C4-2B (cell line): ENCODE data around the gene GALNT10.

Source experiments
- H3K27ac ChIP-seq: fragments of 450-650 bp; 2 replicates; pipeline ENCODE4 v1.5.1; 2017
- ZFX ChIP-seq: fragments of 450-650 bp; IDR thresholded peaks from 2 replicates; pipeline ENCODE4 v1.6.1; 2017
- TF ChIP-seq, protein P1 (sequence below): fragments of 450-650 bp; conservative IDR thresholded peaks from 2 replicates; pipeline ENCODE4 v1.5.1; 2017; ENCODE audit warnings: mild to moderate bottlenecking

GALNT10 gene

DNA sequence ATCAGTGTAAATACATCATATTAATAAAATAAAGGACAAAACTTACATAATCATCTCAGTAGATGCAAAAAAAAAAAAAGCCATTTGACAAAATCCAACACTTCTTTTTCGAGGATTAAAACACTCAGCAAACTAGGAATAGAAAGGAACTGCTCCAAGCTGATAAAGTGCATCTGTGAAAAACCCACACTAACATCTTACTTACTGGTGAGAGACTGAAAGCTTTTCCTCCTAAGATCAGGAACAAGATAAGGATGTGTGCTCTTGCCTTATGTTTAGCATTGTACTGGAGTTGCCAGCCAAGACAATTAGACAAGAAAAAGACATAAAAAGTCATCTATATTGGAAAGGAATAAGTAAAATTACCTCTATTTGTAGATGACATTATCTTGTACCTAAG is 135.0 kb downstream of the GALNT10 start:
- H3K27ac ChIP-seq: no peak overlapping the region
- TF ChIP-seq ZFX: no peak
- TF ChIP-seq, protein P1, sequence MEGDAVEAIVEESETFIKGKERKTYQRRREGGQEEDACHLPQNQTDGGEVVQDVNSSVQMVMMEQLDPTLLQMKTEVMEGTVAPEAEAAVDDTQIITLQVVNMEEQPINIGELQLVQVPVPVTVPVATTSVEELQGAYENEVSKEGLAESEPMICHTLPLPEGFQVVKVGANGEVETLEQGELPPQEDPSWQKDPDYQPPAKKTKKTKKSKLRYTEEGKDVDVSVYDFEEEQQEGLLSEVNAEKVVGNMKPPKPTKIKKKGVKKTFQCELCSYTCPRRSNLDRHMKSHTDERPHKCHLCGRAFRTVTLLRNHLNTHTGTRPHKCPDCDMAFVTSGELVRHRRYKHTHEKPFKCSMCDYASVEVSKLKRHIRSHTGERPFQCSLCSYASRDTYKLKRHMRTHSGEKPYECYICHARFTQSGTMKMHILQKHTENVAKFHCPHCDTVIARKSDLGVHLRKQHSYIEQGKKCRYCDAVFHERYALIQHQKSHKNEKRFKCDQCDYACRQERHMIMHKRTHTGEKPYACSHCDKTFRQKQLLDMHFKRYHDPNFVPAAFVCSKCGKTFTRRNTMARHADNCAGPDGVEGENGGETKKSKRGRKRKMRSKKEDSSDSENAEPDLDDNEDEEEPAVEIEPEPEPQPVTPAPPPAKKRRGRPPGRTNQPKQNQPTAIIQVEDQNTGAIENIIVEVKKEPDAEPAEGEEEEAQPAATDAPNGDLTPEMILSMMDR: no peak

DNA sequence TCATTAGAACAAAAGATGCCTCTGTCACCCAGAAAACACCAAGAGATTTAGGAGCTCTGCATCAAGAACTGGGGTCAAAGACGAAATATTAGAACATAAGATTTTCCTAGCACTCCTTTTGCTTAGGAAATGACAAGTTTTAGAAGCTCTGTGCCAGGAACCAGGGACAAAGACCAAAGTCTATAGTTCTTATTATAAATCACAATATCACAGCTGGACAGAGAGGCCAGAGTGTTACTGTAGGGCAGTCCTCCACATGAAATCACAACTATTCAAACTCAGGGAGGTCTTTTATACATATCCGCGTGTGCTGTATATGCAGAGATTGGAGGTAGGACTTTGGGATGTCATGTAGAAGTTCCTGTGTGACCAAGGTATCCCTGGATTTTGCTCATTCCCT is 138.5 kb downstream of the GALNT10 start:
- H3K27ac ChIP-seq: 0 out of 2 replicates have a peak overlapping the region, but pooled peaks have one; percentile 11
- TF ChIP-seq, protein P1: no peak
- TF ChIP-seq ZFX: no peak

DNA sequence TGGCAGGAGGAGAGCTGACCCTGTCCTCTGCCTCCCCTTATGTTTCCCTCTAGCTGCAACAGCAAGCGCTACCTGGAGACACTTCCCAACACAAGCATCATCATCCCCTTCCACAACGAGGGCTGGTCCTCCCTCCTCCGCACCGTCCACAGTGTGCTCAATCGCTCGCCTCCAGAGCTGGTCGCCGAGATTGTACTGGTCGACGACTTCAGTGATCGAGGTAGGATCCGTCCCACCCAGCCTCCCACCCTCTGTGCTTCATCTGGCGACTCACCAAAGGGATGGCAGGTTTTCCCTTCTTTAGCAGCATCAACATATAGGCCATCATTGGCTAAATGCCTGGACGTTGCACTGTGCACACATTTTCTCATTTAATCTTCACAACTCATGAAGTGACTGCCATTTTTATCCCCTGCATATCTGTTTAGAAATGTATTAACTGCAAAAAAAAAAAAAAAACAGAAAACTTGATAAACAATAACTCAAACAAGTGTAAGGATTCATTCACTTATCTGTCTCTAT is 139.0 kb downstream of the GALNT10 start:
- TF ChIP-seq ZFX: no peak
- TF ChIP-seq, protein P1: no peak

DNA sequence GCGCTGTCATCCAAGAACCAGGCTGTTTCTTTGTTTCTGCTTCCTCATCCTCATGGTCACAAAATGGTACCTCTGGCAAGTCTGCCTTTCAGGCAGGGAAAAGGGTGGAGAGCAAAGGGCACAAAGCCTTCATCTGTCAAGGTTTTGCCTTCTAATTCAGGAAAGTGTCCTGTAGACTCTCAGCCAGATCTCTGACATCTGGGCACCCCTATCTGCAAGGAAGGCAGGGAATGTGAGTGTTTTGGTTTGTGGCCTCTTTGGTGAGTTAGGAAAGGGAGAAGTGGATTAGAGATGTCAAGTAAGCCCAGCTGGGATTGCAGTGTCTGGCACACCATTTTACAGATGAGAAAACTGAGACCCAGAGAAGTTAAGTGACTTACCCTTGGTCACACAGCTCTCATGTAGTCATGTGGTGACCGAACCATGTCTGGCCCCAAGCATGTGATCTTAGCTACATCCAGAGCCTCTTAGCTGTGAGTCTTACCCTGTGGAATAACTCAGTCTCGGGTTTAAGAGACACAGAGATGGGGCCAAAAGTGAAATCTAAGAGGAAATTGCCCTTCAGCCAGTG is 139.6 kb downstream of the GALNT10 start:
- TF ChIP-seq, protein P1: no peak
- TF ChIP-seq ZFX: no peak
- H3K27ac ChIP-seq: peak overlapping the region; percentile 41; the same call in 1 of the 2 replicates

More for the DNA sequence above, 139.0 kb downstream of the GALNT10 start:
- peak overlapping the region; percentile 41; the same call in 1 of the 2 replicates for H3K27ac ChIP-seq

DNA sequence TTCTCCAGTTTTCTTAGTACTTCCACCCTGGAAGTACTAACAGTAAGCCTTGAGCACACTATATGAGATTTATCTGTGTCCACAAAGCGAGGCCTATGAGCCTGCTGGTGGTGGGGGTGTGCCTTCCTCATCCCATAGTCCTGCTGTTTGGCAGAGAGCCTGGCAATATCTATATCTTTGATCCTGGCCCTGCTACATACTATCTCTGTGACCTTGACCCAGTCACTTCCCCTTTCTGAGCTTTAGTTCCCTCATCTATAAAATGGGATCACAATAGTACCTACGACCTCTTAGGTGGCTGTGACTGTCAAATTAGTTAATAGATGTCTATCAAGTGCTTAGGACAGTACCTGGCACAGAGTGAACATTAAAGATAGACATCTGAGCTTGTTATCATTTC is 140.7 kb downstream of the GALNT10 start:
- TF ChIP-seq, protein P1: no peak
- TF ChIP-seq ZFX: no peak
- H3K27ac ChIP-seq: no peak overlapping the region

DNA sequence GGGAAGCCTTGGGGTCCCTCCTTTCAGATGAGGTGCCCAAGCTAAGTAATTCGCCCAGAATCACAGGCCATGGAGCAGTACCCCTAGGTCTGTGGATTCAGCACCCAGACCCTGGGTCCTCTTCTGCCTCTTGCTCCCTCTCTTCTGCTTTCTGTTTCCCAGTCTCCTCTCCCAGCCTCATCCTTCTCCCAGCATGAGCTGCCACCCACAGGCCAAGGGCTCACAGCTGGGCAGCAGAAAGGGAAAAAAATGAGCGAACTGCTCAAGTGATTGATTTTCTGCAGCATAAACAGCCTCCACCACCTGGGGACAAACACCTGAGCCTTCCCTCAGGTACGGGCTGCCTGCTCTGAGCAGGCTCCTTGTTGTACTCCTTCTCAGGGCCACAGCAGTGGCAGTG is 141.4 kb downstream of the GALNT10 start:
- TF ChIP-seq, protein P1: no peak
- TF ChIP-seq ZFX: no peak
- H3K27ac ChIP-seq: no peak overlapping the region

DNA sequence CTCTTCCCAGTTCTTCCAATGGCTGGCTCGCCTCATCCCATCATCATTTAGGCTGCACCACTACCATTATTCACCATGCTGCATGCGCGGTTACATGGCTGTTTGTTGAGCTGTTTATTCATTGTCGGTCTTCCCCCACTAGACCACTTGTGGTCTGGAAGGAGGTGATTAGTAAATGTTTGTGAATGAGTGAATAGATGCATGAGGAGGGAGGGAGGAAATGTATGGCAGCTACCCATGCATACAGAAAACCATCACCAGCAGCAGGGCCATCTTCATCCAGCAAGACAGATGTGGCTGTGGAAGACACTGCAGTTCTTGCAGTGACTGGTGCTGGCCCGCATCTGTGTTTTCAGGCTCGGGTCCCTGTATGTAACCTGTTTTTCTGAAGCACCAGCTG is 141.9 kb downstream of the GALNT10 start:
- TF ChIP-seq ZFX: no peak
- TF ChIP-seq, protein P1: no peak
- no peak overlapping the region for H3K27ac ChIP-seq
